Neuron (in vitro differentiated cells): ENCODE measurements around the gene LSR.

Experiments
- H2AFZ ChIP-seq: one replicate; pipeline ENCODE4 v1.6.1; 2013; ENCODE audit warnings: low read depth, mild to moderate bottlenecking, inconsistent platforms, low read length, moderate library complexity
- H3K27me3 ChIP-seq: one replicate; pipeline ENCODE4 v1.6.1; 2013; ENCODE audit warnings: low read length; ENCODE audit not compliant: insufficient read depth
- H3K36me3 ChIP-seq: one replicate; pipeline ENCODE4 v1.6.1; 2013; ENCODE audit warnings: low read length; ENCODE audit not compliant: insufficient read depth
- H3K4me1 ChIP-seq: one replicate; pipeline ENCODE4 v1.6.1; 2013; ENCODE audit warnings: low read length; ENCODE audit not compliant: insufficient read depth
- H3K4me3 ChIP-seq: 2 replicates; pipeline ENCODE4 v1.5.1; 2013; ENCODE audit warnings: mild to moderate bottlenecking, low read length, moderate library complexity
- H3K9me3 ChIP-seq: one replicate; pipeline ENCODE4 v1.6.1; 2013; ENCODE audit warnings: low read length

The LSR gene

DNA sequence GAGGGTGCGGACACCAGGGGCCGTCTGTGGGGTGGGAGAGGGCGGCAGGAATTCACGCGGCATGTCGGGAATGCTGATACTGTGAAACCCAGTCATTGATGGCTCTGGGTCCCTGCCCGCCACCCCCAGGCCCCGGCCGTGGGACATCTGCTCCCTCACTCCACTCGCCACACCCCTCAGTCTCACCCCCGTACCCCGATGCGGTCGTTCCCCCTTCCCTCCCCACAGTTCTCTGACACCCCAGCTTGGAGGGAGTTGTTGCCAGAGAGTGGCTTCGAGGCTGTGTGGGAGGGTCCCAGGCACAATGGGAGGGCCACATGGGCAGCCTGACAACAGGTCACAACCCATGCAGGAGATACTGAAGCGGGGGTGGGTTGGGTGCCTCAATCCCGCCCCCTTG is 45.0 kb downstream of the LSR start:
- no peak overlapping the region for H2AFZ ChIP-seq
- H3K4me1 ChIP-seq: no peaks in the 10 kb centered on the region
- no peak overlapping the region for H3K4me3 ChIP-seq
- H3K36me3 ChIP-seq: no peaks in the 10 kb centered on the region
- peaks cover 14% of the 10 kb centered on the region for H3K27me3 ChIP-seq
- H3K9me3 ChIP-seq: no peaks in the 10 kb centered on the region

- Histone ChIP-seq H3K27me3 (peaks cover 14% of the 10 kb centered on the region), H3K4me1 (no peaks in the 10 kb centered on the region), H2AFZ (no peak overlapping the region), H3K36me3 (no peaks in the 10 kb centered on the region), H3K9me3 (no peaks in the 10 kb centered on the region), H3K4me3 (no peak overlapping the region)
These were observed 45.5 kb downstream of the LSR start for GRCh38 chr19:35294328-35294727.

- peaks cover 14% of the 10 kb centered on the region for H3K27me3 ChIP-seq
- no peaks in the 10 kb centered on the region for H3K9me3 ChIP-seq
- H2AFZ ChIP-seq: no peak overlapping the region
- no peak overlapping the region for H3K4me3 ChIP-seq
- no peaks in the 10 kb centered on the region for H3K4me1 ChIP-seq
- no peaks in the 10 kb centered on the region for H3K36me3 ChIP-seq
These were observed 46.3 kb downstream of the LSR start for GRCh38 chr19:35294859-35295791.

DNA sequence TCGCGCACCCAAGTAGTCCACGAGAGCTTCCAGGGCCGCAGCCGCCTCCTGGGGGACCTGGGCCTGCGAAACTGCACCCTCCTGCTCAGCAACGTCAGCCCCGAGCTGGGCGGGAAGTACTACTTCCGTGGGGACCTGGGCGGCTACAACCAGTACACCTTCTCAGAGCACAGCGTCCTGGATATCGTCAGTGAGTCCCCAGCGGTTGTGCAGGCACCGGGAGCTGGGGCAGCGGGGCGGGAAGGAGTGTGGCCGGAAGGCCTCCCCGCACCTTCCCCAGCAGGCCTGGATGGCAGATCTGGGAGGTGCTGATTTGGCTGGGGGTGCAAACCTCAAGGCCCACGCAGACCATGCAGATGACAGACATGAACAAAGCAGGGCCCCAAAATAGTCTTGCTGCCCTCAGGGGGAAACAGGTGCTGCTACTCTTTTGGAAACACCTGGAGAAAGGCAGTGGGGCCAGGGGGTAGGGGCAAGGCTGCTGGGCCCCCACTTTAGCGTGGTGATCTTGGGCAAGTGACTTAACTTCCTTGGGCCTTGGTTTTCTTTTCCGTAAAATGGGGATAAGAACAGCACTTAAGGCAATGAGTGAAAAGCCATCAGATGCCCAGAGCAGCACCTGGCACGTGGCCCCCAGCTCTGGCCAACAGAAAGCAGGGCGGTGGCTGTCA is 47.1 kb downstream of the LSR start:
- Histone ChIP-seq H3K4me3 (no peak overlapping the region), H3K27me3 (peaks cover 14% of the 10 kb centered on the region), H3K4me1 (no peaks in the 10 kb centered on the region), H3K36me3 (no peaks in the 10 kb centered on the region), H3K9me3 (no peaks in the 10 kb centered on the region), H2AFZ (no peak overlapping the region)

GRCh38 chr19:35296644-35297514 is 48.1 kb downstream of the LSR start:
- Histone ChIP-seq H3K27me3 (peaks cover 14% of the 10 kb centered on the region), H3K9me3 (no peaks in the 10 kb centered on the region), H3K4me3 (no peak overlapping the region), H3K36me3 (no peaks in the 10 kb centered on the region), H2AFZ (no peak overlapping the region), H3K4me1 (no peaks in the 10 kb centered on the region)

DNA sequence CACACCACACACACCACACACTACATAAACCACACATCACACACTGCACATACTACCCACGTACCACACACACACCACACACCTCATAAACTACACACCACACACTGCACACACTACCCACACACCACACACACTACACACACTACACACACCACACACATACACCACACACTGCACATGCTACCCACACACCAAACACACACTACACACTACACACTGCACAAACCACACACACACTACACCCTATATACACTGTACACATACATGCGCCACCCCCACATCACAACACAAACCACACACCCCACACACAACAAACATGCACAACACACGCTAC is 48.7 kb downstream of the LSR start:
- Histone ChIP-seq H3K4me1 (no peaks in the 10 kb centered on the region), H3K4me3 (no peak overlapping the region), H3K36me3 (no peaks in the 10 kb centered on the region), H3K9me3 (no peaks in the 10 kb centered on the region), H3K27me3 (peaks cover 14% of the 10 kb centered on the region), H2AFZ (no peak overlapping the region)

DNA sequence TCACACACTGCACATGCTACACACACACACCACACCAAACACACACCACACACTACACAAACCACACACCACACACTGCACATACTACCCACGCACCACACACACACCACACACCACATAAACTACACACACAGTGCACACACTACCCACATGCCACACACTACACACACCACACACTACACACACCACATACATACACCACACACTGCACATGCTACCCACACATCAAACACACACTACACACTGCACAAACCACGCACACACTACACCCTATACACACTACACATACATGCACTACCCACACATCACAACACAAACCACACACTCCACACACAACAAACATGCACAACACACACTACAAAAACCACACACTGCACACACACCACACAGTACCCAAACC is 49.1 kb downstream of the LSR start:
- peaks cover 13% of the 10 kb centered on the region for H3K27me3 ChIP-seq

DNA sequence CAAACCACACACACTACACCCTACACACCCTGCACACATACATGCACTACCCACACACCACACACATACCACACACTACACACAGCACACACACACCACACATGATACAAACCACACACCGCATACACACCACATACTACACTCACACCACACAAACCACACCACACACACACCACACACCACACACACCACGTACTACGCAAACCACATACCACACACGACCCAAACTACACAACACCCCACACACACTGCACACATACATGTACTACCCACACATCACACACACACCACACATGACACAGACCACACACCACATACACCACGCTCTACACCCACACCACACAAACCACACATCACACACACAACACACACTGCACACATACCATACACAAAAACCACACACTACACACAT is 49.8 kb downstream of the LSR start:
- H3K27me3 ChIP-seq: peaks cover 10% of the 10 kb centered on the region
- H3K4me1 ChIP-seq: no peaks in the 10 kb centered on the region
- no peaks in the 10 kb centered on the region for H3K36me3 ChIP-seq
- no peak overlapping the region for H2AFZ ChIP-seq
- H3K9me3 ChIP-seq: no peaks in the 10 kb centered on the region
- no peak overlapping the region for H3K4me3 ChIP-seq

More for the DNA sequence above, 49.1 kb downstream of the LSR start:
- Histone ChIP-seq H3K36me3 (no peaks in the 10 kb centered on the region), H2AFZ (no peak overlapping the region), H3K4me3 (no peak overlapping the region), H3K9me3 (no peaks in the 10 kb centered on the region), H3K4me1 (no peaks in the 10 kb centered on the region)

- H3K36me3 ChIP-seq: no peaks in the 10 kb centered on the region
- no peak overlapping the region for H3K4me3 ChIP-seq
- H3K4me1 ChIP-seq: no peaks in the 10 kb centered on the region
- peaks cover 3% of the 10 kb centered on the region for H3K27me3 ChIP-seq
- no peak overlapping the region for H2AFZ ChIP-seq
- no peaks in the 10 kb centered on the region for H3K9me3 ChIP-seq
These were observed 50.9 kb downstream of the LSR start for GRCh38 chr19:35299523-35300338.

GRCh38 chr19:35300339-35300649 is 51.5 kb downstream of the LSR start:
- Histone ChIP-seq H3K4me1 (no peaks in the 10 kb centered on the region), H3K36me3 (no peaks in the 10 kb centered on the region), H3K27me3 (peaks cover 3% of the 10 kb centered on the region), H2AFZ (no peak overlapping the region), H3K9me3 (no peaks in the 10 kb centered on the region), H3K4me3 (no peak overlapping the region)

DNA sequence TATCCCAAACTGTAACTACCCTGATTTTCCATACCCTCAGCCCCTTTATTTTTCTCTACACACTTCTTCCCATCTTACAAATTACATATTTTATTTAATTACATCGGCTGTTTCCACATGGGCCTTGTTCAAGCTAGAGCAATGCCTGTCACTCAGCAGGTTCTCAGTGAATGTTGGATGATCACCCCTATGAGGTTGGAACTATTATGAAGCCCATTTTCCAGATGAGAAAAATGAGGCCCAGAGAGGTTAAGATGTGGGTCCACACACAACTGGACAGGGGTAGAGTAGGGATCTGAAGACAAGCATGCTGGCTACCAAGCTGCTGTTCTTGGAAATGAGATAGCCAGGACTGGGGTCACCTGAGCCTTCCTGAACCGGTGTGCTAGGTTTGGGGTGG is 53.2 kb downstream of the LSR start:
- Histone ChIP-seq H3K27me3 (no peaks in the 10 kb centered on the region), H3K36me3 (no peaks in the 10 kb centered on the region), H3K9me3 (no peaks in the 10 kb centered on the region), H3K4me3 (no peak overlapping the region), H2AFZ (no peak overlapping the region), H3K4me1 (no peaks in the 10 kb centered on the region)

DNA sequence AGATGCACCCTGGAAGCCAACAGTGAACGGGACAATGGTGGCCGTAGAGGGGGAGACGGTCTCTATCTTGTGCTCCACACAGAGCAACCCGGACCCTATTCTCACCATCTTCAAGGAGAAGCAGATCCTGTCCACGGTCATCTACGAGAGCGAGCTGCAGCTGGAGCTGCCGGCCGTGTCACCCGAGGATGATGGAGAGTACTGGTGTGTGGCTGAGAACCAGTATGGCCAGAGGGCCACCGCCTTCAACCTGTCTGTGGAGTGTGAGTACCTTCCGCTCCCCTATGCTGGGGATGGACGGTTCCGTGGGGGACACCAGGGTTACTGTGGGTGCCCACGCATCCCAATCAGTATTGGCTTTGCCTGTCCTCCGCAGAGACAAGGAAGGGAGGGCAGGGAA is 53.6 kb downstream of the LSR start:
- no peaks in the 10 kb centered on the region for H3K36me3 ChIP-seq
- no peaks in the 10 kb centered on the region for H3K27me3 ChIP-seq
- H3K4me3 ChIP-seq: no peak overlapping the region
- no peak overlapping the region for H2AFZ ChIP-seq
- no peaks in the 10 kb centered on the region for H3K9me3 ChIP-seq
- no peaks in the 10 kb centered on the region for H3K4me1 ChIP-seq
